ENCODE results near the gene DUSP18. TPM values are rescaled to one million over a fixed set of nuclear protein-coding genes. Genes with fewer than 3 reads are reported as not detected.
"Not testable (repeated sequence)": the region's sequence is repeated elsewhere in the genome, so short reads cannot be mapped to it uniquely, and the experiment has no call there.

The DUSP18 gene
- total RNA-seq, 4 donors from 2014 or later = 5.8 to 18.0 (median 8.2) TPM

- ATAC-seq (ENCODE audit: low FRiP score) = peak; percentile 52
- DNase-seq (ENCODE audit: low spot score) = no peak
- TF ChIP-seq, protein P1, sequence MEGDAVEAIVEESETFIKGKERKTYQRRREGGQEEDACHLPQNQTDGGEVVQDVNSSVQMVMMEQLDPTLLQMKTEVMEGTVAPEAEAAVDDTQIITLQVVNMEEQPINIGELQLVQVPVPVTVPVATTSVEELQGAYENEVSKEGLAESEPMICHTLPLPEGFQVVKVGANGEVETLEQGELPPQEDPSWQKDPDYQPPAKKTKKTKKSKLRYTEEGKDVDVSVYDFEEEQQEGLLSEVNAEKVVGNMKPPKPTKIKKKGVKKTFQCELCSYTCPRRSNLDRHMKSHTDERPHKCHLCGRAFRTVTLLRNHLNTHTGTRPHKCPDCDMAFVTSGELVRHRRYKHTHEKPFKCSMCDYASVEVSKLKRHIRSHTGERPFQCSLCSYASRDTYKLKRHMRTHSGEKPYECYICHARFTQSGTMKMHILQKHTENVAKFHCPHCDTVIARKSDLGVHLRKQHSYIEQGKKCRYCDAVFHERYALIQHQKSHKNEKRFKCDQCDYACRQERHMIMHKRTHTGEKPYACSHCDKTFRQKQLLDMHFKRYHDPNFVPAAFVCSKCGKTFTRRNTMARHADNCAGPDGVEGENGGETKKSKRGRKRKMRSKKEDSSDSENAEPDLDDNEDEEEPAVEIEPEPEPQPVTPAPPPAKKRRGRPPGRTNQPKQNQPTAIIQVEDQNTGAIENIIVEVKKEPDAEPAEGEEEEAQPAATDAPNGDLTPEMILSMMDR (IDR thresholded peaks at IDR 0.05) = no peak
These were observed 26.5 kb upstream of the DUSP18 start for GRCh38 chr22:30694171-30694639.

GRCh38 chr22:30691204-30691603, 23.5 kb upstream of the DUSP18 start:
- TF ChIP-seq, protein P1 (IDR thresholded peaks at IDR 0.05) = no peak
- ATAC-seq (ENCODE audit: low FRiP score) = no peak
- no peak for DNase-seq (ENCODE audit: low spot score)

DNA sequence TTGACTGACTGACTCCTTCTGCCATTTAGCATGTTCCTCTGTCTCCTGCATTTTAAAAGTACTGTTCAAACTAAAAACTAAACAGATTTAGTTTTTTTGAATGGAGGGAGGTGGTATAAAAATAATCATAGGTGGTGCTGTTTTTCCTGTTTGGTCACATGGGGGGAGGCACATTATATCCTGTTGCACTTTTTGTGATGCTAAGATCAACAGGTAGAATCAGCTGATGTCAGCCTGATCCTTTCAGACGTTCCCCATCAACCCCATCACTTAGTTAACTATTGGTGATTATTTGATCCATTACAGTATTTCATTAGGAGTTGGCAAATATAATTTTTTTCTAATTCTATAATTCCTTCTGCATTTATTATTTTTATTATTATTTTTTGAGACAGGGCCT, 21.9 kb upstream of the DUSP18 start:
- TF ChIP-seq, protein P1 (IDR thresholded peaks at IDR 0.05) = no peak
- ATAC-seq (ENCODE audit: low FRiP score) (no peak), DNase-seq (ENCODE audit: low spot score) (no peak)

DNA sequence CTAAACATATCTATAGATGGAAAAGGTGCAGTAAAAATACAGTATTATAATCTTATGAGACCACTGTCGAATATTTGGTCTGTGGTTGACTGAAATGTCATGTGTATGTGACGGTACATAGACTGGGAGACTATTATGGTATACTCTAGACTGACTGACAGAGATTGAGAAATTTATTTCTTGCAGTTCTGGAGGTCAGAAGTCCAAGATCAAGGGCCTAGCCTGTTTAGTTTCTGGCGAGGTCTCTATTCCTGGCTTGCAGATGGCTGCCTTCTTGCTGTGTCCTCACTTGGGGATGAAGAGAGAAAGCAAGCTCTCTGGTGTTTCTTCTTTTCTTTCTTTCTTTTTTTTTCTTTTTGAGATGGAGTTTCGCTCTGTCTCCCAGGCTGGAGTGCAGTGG, 19.7 kb upstream of the DUSP18 start:
- TF ChIP-seq, protein P1 (IDR thresholded peaks at IDR 0.05) = no peak
- ATAC-seq (ENCODE audit: low FRiP score) (no peak), DNase-seq (ENCODE audit: low spot score) (no peak)

DNA sequence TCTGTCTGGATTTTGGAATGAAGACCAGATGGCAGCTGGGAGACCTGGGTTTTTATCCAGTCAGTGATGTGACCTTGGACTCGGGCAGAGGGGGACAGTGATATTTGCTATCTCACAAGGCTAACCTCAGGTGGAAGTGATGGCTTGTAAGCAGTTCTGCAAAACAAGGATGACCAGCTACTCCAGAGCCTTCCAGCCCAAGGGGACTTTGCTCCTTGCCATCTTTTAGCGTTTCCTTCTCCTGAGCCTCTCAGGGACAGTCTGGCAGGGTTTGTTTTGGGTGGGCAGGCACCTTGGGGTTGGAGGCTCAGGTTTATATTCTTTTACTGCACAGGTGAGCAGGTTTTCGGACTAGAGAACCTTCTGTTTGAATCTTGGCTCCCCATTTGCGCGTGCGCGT, 17.5 kb upstream of the DUSP18 start:
- DNase-seq (ENCODE audit: low spot score) = no peak
- TF ChIP-seq, protein P1 (IDR thresholded peaks at IDR 0.05) = no peak
- no peak for ATAC-seq (ENCODE audit: low FRiP score)

GRCh38 chr22:30681831-30682230, 14.2 kb upstream of the DUSP18 start:
- ATAC-seq (ENCODE audit: low FRiP score) (no peak), DNase-seq (ENCODE audit: low spot score) (no peak)
- TF ChIP-seq, protein P1 (IDR thresholded peaks at IDR 0.05) = no peak

GRCh38 chr22:30680991-30681770, 13.5 kb upstream of the DUSP18 start:
- ATAC-seq (ENCODE audit: low FRiP score) (no peak), DNase-seq (ENCODE audit: low spot score) (no peak)
- TF ChIP-seq, protein P1 (IDR thresholded peaks at IDR 0.05) = no peak

GRCh38 chr22:30679895-30680690, 12.4 kb upstream of the DUSP18 start:
- not testable (repeated sequence) for DNase-seq (ENCODE audit: low spot score); ATAC-seq (ENCODE audit: low FRiP score)

- ATAC-seq (ENCODE audit: low FRiP score); DNase-seq (ENCODE audit: low spot score): not testable (repeated sequence)
These were observed 8.9 kb upstream of the DUSP18 start for GRCh38 chr22:30676565-30676964.

Data from omental fat pad (tissue), 4 donors.